Activated CD8-positive, alpha-beta memory T cell treated with anti-CD3 and anti-CD28 coated beads, Interleukin-2, amount 50 U/mL, for 1 hour (primary cell): Measurements from ENCODE around the gene TMEM164.

Source experiments
- DNase-seq: peaks from one replicate; pipeline ENCODE4 v3.0.0-alpha.2; 2020; ENCODE audit errors: extremely low read depth

TMEM164 gene

DNA sequence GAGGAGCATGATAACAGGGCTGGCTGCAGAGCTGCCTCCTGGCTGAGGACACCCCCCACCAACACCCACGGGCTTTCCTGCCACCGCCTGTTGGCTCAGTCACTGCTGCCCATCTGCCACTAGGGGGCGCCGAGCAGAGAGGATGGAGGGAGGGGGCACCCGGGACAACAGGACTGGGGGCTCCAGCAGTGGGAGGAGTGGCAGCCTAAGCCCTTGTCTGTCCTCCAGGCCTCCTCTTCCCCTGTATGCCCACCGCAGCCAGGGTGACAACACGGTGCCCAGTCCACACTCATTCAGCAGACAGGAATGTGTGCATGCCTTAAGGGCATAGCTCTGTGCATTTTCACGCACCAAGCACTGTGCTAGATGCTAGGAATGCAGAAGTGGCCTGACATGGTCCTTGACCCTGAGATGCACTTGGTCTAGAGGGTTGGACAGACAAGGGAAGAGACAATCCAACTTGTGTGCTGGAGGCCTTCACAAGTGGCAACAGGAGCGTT, 165.1 kb downstream of the TMEM164 start:
- no peak for DNase-seq

DNA sequence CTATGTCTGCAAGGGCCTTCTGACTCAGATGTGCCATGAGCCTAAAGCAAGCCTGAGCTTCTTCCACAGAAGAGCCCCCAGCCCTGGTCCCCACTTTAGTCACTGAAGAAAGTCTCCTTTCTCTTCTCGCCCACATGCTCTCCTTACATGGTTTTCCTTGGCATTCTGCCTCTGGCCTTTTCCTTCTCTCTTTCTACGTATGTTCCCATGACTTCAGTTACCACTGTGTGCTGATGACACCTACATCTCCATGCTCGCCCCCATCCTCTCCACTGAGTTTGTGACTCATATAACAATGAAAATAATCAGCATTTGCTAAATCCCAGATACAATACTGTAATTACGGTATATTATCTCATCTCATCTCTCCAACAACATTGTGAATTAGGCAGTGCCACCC, 165.7 kb downstream of the TMEM164 start:
- DNase-seq: no peak

DNA sequence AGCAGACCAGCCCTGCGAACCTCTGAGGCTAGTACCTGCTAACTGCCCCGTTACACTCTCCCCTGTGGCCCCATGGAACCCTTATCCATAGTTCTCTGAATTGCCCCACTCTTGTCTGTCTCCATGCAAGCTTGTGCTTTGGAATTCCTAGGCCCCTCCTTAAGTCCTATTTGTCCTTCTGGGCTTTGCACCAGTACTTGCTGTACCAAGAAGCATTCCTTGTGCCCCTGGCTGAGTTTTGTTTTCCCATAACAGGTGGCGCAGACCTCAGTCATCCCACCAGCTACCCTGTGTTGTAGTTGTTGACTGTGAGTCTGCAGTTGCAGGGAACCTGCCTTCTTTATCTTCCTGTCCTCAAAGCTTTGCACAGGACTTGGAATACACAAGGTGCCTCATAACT, 167.1 kb downstream of the TMEM164 start:
- no peak for DNase-seq

DNA sequence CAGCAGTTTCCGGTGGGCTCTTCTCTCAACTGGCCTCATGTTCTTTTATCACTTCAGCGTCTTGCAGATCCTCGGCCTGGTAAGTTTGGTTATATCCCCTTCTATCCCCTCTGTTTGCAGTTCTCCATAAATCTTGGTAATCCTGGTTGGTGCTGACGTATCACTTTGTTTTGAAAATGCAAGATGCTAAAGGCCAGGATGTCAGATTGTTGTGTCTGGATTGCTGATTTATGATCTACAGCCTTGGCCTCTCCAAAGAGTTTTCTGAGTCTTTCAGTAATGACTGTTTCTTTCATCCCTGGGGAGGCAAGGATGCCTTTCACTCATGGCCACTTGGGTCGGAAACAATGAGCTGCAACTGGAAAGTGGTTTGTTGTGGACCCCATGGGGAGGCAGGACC, 168.5 kb downstream of the TMEM164 start:
- no peak for DNase-seq

DNA sequence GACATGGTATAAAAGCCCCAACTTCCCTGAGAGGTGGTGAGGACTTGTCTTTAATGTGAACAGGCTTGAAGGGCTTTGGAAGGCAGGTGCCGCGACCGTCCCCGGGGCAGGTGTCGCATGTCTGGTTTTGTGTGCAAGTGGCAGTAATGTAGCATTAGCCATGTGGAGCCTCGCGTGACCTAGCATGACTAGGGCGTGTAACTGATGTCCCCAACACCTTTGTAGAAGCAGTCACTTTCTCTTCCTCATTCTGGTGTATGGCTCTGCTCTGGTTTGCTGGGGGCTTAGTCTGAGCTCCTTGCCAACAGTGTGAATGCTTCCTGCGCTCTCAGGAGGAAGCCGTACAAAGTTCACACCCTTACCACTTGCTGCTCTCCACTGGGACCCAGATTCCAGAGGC, 169.3 kb downstream of the TMEM164 start:
- no peak for DNase-seq

DNA sequence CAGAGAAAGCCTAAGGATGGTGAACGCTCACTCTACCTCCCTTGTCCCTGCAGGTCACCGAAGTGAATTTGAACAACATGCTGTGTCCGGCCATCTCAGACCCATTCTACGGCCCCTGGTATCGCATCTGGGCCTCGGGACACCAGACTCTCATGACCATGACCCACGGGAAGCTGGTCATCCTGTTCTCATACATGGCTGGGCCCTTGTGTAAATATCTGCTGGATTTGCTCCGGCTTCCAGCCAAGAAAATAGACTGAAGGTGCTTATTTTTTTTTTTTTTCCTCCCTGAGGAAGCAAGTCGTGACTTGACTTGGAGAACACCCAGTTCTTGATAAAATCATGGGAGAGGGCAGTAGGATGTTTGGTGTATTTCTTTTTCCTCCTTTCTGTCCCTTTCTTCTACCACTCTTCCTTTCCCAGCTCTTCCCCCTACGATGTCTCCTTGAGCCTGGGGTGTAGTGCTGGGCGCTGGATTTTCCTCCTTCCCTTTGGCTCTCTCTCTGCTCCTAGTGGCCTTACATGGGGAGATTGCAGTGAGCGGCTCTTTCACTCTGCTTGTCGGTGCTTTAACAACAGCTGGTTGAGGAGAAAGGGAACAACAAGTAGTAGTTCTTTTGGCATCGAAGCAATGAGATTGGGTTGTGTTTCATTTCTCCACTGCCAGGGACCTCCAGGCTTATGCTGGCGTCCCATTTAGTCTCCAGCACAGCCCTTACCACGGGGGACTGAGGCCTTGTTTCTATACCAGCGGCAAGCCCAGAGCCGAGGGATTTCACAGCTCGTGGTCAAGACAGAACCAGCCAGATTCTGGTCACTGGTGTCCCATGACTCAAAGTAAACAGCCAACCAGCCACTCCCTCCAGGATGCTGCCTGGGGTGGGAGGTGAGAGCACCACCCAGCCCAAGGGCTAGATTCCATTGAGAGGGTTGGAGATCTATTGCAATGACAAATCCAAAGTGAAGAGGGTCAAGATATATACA, 170.6 kb downstream of the TMEM164 start:
- DNase-seq: no peak

DNA sequence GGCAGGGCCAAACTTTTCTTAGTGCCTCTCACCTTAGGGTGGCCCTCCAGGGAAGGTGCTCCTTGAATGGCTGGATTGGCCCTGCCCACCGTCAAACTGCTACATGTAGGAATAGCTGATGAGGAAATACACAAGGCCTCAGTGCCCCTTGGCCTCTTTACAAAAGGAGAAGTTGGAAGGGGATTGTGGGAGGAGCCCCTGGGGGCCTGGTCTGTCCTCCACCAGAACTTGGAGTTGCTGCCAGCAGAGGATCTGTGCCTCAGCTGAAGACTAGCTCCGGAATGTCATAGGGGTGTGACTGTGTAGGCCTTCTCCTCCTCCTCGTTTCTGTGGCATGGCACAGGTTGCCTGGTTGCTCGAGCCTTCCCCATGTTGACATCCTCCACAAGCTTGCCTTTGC, 172.2 kb downstream of the TMEM164 start:
- DNase-seq: no peak

DNA sequence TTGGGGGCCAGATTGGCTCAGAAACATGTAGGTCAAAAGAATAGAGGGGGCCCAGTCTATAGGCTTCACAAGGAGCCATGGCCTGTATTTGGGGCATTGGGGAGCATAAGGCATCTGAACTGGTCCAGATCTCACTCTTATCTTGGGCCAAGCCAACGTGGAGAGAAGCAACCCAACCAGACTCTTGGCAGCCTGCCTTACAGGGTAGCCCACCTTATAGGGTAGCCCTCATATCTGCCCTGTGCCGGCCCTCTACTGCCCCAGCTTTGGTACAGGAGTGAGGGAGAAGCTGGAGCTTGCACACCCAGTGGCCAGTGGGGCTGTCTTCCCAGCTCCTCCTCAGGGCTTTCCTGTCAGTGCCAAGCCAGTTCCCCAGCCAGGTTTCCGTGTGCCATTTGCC, 172.8 kb downstream of the TMEM164 start:
- no peak for DNase-seq

DNA sequence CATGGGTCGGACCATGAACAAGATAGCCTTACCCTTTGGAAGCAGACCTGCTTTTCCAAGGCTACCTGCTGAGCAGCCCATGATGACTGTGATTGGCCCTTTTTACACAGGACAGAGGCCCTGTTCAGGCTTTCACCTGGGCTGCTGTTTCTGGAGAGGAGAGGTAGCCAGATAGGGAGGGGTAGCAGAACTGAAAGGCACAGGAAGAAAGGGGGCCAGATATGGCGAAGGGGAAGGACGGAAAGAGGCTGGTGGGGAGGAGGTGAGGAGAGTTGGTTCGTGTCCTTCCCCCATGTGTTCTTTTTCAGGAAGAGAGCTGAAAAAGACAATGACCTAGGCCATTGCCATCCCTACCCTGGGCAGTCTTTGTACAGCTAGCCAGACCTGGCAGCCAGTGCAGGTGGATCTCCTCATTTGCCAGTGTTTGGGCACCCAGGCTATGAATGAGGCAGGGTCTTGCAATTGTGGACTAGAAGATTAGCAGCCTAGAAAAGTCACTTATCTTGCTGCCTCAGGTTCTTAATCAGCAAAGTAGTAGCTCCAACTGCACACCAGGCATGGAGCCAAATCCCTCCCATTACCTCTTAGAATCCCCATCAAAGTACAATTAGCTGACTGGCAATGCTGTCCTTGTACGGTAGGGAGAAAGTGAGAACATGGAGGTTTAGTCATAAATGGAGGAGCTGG, 175.4 kb downstream of the TMEM164 start:
- no peak for DNase-seq

DNA sequence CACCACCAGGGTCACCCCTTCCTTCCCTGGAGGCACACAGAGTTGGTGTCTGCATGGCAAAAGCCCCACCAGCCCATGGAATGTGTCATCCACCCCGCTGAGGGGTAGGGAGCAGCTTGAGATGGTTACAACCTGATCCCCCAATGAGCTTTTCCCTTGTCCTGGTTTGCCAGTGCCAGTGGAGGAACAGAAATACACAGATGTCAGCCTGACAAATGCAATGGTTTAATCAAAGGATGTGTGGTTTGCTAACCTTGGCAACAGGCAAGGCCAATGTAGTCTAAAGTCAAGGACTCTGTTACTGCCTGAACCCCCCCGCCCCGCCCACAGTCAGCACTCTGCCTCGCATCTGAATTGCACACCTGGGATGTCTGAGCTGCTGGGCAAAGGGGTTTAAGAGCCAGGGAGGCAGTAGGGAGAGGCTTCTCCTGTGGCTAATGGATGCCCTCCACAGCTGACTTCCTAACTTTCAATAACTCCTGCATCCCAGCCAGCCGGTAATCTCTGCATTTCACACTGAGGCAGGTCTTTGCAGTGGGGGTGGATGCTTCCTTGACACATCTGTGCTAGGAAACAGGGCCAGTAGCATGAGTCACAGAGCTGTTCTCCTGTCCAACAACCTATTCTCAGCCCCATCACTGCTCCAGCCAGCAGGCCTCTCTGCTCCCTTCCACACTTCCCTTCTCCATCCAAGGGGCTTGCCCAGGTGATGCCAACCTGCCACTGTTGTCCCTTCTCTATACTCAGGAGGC, 177.4 kb downstream of the TMEM164 start:
- no peak for DNase-seq

DNA sequence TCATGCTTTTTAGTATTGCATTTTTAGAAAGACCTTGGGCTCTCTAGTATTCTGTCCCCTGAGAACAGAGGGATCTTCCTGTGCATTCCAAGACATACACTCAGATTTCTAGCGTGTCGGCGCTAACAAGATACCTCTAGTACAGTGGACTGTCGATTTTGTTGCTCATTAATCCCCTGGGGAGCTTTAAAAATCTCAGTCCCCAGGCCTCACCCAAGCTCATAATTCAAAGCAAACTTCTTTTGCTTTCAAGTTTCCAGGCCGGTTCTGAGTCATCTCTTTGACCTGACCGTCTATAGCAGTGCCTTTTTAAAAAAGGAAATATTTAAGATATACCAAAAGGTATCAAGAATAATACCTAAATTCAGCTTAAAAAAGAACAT, 178.0 kb downstream of the TMEM164 start:
- no peak for DNase-seq

DNA sequence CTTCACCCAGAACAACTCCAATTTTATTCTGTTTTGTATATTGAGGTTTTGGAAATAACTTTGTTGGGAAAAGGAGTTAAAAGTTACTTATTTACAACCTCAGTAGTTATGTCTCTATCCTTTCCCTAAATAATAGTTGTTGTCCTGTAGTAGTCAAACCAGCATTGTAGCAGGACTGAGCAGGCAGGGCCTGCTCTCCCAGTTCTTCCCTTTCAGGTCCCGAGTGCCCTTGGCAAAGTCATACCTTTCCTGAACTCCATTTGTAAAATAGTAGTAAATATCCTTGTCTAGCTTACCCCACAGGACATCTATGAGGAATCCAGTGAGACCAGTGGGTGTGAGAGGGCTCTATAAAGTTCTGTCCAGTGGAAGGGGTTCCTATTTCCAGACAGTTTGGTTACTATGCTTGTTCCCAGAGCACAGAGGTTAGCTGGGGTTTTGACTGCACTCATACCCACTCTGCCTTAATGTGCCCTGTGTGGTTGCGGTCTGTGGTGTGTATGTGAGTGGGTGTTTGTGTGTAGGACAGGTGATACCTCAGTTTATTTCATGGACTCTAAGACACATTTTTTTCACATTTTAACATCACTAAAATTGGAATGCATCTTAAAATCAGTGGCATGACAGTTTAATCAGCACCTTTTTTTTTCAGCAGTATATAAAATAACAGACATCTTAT, 178.7 kb downstream of the TMEM164 start:
- no peak for DNase-seq

DNA sequence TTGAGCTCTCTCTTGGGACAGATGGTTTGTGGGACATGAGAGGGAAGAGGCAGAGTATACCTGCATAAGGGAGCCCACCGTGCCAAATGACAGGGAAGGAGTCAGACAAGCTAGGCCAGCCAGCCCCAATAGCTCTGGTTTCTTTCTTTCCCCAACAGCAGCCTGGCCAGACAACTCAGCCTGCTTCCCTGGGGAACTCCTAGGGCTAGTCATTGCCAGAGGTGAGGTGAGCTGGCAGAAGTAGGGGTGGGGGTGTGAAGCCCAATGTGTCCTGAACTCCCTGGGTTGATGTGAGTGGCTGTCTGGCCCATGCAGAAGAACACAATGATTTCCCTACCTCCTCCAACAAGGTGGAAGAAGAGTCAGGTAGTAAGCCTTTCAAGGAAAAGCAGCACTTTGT, 179.4 kb downstream of the TMEM164 start:
- DNase-seq: no peak

DNA sequence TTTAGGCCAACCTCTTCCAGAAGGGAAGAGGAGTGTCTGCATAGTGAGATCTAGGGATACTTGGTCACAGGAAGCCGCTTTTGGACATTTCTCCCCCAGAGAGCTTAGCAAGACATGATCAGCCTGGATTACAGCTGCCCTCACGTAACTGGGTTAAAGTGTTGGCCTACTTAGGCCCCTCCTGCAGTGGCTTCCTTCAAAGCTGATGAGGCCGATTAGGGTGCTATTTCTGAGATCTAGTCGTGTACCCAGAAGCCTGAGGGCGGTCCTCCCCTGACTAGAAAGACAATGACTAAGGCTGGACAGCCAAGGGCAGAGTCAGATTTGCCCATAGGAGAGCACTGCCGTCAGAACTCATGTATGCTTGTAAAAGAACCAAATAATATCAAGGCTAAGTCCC, 180.0 kb downstream of the TMEM164 start:
- DNase-seq: no peak

DNA sequence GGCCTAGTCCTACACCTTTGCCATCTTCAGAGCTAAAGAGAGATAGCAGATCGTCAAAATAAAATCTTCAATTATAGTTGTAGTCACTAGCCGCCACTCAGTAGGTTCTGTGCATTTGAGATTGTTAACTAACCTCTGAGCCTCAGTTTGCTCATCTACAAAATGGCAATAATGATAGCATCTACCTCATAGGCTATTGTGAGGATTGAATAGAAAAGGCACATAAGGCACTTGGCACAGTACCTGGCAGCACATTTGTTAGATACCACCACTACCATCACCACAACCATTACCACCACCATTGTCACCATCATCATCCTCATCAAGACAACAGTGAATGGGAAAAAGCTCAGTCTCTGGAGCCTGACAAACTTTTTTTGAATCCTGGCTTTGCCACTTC, 180.4 kb downstream of the TMEM164 start:
- no peak for DNase-seq

DNA sequence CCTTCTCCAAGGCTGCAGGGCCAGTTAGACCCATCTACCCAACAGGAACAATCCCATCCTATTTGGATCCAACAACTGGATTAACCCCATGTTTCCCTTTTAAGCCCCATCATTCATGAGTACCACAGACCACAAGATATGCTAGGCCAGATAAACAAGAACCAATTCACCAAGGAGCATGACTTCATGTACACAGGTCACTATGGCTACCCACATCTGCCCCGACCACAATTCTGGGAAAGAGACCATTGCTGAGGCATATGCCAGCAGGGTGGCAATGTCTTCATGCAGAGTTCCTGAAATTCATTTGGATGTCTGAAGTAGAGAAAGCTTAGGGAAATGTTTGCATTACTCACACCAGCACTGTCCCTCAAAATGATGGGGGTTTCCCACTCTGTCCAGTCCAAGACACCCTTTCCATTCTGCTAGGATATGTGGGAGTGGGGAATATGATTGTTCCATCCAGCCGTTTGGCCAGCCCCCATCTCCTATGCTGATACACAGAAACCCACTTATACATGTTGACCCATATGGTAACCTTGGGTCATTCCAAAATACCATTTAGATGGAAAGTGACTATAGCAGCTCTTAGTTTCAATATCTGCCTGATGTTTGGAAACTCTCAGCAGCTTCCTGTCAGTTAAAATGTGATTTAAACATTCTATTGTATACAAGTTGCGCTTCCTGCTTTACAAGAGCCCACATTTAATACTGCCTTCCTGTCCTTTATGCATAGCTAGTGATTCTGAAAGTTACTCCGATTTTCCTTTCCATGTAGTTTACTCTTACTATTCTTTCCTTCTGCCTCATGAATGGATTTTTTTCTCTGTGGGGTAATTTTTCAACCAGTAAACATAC, 186.0 kb downstream of the TMEM164 start:
- DNase-seq: no peak

DNA sequence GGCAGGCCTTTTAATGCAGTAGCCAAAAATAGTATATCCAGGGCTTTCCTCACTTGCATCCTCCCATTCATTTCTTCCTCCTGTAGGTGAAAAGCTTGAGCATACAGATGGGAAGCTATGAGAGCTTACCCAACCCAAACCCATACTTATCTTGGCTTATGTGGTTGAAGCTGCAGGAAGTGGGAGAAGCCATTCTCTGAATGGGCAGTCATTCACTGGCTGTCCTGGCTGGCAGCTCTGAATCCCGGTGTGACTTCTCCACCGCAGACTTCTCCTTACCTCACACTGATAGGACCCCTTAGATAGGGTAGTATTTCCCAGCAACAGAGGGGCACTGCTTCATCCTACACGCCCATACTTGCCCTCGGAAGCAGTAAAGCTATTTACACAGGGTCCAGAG, 189.6 kb downstream of the TMEM164 start:
- no peak for DNase-seq

DNA sequence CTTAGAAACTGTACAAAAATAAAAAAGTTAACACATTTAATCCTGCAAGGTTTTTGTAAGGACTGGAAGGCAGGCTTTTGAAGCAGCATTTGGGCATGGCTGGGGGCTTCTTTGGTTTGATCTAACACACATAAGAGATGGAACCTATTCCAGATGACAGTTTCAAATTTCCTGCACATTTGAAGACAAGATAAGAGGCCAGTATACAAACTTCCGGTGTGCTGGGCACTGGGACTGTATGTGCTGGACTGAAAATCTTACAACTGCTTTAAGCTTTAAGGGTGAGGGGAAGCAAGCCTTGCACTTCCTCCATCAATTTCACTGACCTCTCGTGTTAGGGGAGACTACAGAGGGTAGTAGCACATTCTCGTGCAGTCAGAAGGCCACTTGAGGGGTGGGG, 192.1 kb downstream of the TMEM164 start:
- DNase-seq: no peak

DNA sequence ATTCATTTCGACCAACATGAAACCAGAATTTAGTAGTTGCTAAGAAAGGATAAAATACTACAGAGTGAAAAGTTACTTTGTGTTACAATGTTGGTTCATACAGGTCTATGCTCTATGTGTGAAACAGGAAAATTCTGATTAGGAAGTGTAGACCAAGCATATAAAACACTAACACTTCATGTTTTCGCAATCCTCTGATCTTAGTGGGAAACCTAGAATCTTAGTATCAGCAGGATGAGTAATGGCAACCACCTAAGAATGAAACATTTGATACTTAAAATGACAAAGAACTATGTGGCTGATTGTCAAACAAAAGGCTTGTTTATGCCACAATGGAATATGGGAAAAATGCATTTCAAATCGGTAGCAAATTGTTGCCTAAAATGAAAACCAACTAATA, 198.9 kb downstream of the TMEM164 start:
- DNase-seq: no peak

DNA sequence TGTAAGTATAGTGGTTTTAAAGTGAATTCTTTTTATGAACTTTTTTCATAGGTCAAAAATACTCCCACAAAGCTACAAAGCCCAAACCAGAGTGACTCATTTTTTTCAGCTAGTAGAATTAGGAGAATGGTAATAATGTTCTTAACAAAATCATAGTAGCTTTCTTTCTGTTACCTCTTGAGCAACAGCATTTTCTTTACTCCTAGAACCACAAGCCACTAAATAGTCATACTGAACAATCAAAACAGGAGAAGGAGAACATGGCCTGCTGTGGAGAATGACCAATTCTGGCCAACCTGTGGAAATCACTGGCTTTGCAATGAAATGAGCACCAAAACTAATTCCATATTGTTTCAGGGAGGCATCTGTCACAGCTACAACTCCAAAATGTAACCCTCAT, 202.1 kb downstream of the TMEM164 start:
- DNase-seq: no peak

DNA sequence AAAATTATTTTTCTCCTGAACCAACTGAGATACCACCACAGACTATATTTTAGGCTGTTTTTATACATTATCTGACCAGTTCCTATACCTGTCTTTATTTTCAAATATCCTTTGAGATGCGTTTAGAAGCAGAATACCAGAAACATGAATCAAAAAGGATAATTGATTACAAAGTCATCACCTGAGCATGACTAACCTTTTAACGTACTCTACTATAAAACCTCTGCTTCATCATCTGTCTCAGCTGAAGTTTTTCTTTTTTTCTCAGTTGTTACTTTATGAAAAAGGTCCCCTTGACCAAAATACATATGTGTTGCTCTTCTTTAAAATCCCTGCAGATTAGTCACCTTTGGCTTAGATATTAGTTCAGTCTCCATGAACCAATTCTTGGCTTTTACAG, 205.2 kb downstream of the TMEM164 start:
- no peak for DNase-seq
